Epithelial cell of alveolus of lung (primary cell): ENCODE results near the gene DPEP1. TPM values are rescaled to one million over a fixed set of nuclear protein-coding genes. Genes with fewer than 3 reads are reported as not detected.

Experiments
- total RNA-seq: library from RNA; depleted of rRNA; stranded (reverse); fragments of >200 nt; gene quantifications from 2 replicates; pipeline ENCODE4 v1.2.1, GENCODE V29; 2015

The DPEP1 gene
- total RNA-seq = 0.26 and 6.7 TPM in 2 replicates

GRCh38 chr16:89613231-89613953 lies at the start of gene DPEP1:
DPEP1 (plus strand) TSS chr16:89613642; CDS start chr16:89630411, 16,769 bp downstream.

GRCh38 chr16:89575247-89576152 lies 37.9 kb upstream of the DPEP1 start, which contains the start of gene CPNE7:
CPNE7 (plus strand) TSS chr16:89575758; CDS start chr16:89575898, 140 bp downstream.

DNA sequence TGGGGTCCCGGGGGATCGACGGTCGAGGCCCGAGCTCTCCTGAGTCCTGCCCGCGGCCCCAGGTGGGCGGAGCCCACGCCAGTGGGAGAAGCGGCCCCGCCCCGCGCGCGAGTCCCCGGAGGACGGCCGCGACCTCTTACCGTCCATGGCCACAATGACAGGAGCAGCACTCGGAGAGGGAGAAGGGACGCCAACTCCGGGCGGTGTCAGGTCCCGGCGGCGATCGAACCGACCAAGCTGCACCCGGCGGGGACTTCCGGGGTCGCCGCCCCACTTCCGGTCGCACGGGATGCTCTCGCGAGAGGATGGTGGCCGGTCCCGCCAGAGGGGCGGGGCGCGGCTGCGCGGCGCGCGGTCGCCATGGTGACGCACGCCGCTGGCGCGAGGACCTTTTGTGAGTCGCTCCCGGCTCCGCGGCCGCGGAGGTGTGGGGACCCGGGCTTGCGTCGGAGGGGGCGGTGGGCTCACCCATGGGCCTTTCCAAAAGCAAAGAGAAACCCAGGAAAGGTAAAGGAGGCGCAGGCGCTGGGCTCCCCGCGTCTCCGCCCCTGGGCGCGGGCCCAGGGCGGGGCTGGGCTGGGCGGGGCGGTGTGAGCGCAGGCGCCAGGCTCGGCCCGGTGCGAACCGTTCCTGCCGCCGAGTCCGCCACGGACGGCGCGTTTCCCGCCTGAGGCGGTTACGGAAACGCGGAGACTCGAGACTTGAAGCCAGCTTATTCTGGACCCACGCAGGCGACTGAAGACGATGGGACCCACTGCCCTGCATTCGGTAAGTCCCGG lies 44.2 kb downstream of the DPEP1 start, which contains the start of the genes CHMP1A and SPATA33:
Gene CHMP1A (minus strand): TSS at position 267 of the 779 bp plus-strand sequence. CDS start 120 bp downstream, at position 147.
Gene SPATA33 (plus strand): TSS at position 395 of the 779 bp plus-strand sequence. CDS start 76 bp downstream, at position 471.

DNA sequence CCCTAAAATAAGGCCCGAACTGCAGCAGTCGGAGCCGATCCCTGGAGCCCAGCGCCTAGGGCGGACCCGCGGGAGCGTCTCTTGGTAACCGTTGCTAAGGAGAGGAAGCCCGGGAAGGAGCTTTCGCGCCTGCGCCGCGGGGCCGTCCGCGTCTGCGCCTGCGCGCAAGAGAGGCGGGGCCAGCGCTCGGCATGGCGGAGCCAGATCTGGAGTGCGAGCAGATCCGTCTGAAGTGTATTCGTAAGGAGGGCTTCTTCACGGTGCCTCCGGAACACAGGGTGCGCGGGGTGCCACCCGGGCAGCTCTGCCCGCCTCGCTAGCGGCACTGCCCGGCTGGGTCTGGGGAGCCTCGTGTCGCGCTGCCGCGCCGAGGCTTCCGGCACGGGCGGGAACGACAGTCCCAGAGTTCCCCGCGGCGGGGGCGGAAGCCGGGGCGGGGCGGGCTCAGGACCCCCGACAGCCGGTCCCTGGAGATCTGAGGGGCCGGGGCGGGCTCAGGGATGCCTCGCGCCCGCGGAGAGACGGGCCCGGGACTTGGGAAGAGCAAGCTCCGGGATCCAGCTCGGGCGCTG lies 73.2 kb downstream of the DPEP1 start, which contains the start of gene CDK10:
Gene CDK10 (plus strand): TSS at position 170 of the 572 bp plus-strand sequence. CDS start 22 bp downstream, at position 192.

Other genes with a start within 250 kb of the DPEP1 start
- 59.1 and 108 TPM in 2 replicates for gene ANKRD11, start 123.1 kb upstream of the DPEP1 start, total RNA-seq
- 71.8 and 85.9 TPM in 2 replicates for gene SPG7, start 105.2 kb upstream of the DPEP1 start, total RNA-seq
- 9,540 and 18,030 TPM in 2 replicates for gene RPL13, start 53.0 kb upstream of the DPEP1 start, total RNA-seq
- 20.0 and 46.3 TPM in 2 replicates for gene CPNE7, start 37.9 kb upstream of the DPEP1 start, total RNA-seq
- gene CHMP1A, start 44.1 kb downstream of the DPEP1 start, total RNA-seq = 95.1 and 158 TPM in 2 replicates
- gene SPATA33, start 44.2 kb downstream of the DPEP1 start, total RNA-seq = 2.3 and 3.7 TPM in 2 replicates
- gene CDK10, start 73.0 kb downstream of the DPEP1 start, total RNA-seq = 32.7 and 46.1 TPM in 2 replicates
- gene SPATA2L, start 88.1 kb downstream of the DPEP1 start, total RNA-seq = 10.4 and 20.0 TPM in 2 replicates
- 8.7 and 11.3 TPM in 2 replicates for gene VPS9D1, start 107.3 kb downstream of the DPEP1 start, total RNA-seq
- gene ZNF276, start 107.9 kb downstream of the DPEP1 start, total RNA-seq = 5.7 and 27.6 TPM in 2 replicates
- gene FANCA, start 203.0 kb downstream of the DPEP1 start, total RNA-seq = 11.3 and 11.6 TPM in 2 replicates
- 0.78 and 1.3 TPM in 2 replicates for gene SPIRE2, start 214.8 kb downstream of the DPEP1 start, total RNA-seq